AG20443 (cell line): Measurements from ENCODE around the gene S100A4.
"Not testable (repeated sequence)": the region's sequence is repeated elsewhere in the genome, so short reads cannot be mapped to it uniquely, and the experiment has no call there.

Source experiments
- DNase-seq: peaks from one replicate; pipeline ENCODE4 v3.0.0; 2012; ENCODE audit warnings: low spot score, mixed read lengths

S100A4 gene

DNA sequence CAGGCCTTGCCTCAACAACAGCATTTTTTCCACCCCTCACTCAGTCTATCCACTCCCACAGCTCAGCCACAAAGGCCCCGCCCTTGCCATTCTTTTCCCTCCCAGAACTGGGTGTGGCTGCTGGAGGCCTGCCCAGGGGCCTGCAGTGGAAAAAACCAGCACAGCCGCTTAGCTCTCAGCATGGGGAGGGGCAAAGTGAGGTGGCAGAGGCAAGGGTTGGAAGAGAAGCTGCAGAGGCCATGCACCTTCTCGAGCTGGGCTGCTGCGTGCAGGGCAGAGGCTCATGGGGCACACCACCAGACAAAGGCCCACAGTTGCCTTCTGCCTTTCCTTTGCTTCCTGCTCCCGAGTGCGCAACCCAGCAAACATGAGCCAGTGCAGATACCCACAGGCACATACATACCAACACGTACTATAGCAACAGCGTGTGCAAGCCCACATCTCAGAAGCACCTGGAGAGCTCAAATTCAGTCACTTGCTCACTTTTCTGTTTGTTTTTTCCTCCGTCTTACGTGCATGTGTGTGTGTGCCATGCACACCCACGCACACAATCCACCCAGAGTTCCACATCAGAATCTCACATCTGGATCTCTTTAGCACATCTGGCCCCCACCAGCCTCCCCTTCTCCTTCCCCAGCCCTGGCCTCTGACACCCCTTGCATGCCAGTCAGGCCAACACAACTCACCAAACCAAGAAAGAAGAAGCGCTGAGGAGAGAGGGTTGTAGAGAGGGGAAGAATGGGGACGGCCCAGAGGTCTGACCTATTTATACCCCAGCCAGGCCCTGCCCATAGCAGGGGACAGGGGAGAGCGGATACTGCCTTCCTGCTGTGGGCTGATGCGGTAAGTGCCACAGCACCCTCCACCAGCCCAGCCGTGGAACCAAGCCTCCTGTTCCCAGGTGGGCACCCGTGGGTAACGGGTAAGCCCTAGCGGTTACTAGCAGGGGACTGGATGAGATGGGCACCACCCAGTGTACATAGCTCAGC, at the start of gene S100A4:
Gene S100A4, minus strand, starts transcription at position 740 of the 989 bp plus-strand sequence. CDS start 1,012 bp downstream, outside the sequence.
- DNase-seq, result peak; percentile 93

DNA sequence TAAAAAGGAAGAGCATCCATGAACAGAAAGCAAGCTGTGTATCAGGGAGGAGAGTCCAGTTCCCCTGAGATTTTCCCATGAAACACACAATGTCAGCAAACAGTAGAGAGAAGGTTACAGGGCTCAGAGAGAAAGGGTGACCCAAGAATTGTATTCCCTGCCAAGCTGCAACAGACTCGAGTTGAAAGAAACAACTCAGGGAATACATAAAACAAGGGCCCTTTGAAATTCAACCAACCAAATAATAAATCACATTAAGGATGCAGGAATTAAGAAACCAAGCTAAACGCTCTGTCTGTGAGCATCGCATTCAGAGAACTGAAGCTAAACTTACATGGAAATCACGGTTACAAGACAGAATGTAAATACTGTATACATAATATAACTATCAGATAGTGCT, 47.1 kb upstream of the S100A4 start:
- DNase-seq, result no peak

DNA sequence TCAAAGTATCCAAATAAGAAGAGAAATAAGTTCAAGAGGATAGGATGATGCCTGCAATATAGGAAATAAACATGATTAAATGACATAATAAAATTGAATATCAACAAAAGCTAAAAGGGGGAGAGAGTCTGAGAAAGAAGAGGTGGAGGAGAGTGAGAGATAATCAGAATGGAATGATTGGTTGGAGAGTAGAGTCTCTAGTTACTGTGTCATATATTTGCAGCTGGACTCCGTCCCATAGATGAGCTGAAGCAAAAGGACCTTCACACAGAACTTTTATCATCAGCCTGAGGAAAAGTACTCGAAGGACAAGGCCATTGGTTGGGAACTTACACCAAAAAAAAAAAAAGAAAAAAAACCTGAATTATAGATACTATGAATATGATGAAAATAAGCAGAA, 42.9 kb upstream of the S100A4 start:
- no peak for DNase-seq

DNA sequence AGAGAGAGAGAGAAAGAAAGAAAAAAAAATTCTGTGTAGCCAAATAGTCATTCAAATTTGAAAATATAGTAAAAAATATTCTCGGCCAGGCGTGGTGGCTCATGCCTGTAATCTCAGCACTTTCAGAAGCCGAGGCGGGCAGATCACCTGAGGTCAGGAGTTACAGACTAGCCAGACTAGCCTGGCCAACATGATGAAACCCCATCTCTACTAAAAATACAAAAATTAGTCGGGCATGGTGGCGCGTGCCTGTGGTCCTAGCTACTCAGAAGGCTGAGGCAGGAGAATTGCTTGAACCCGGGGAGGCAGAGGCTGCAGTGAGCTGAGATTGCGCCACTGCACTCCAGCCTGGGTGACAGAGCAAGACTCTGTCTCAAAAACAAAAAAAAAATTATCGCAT, 42.4 kb upstream of the S100A4 start:
- not testable (repeated sequence) for DNase-seq

DNA sequence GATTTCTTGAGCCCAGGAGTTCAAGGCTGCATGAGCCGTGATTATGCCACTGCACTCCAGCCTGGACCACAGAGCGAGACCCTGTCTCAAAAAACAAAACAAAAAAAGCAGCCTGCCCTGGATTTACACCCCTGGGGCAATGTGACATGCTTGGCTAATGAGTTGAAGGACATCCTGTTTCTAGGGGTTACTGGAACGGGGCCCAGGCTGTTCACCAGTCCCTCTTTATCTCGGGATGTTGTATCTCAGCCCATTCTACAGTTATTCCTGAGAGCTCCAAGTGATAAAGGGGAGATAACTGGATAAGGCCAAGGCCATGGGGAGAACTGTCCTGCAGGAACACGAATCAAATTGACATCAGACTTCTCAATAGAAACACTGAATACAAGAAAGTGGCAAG, 41.7 kb upstream of the S100A4 start:
- no peak for DNase-seq

DNA sequence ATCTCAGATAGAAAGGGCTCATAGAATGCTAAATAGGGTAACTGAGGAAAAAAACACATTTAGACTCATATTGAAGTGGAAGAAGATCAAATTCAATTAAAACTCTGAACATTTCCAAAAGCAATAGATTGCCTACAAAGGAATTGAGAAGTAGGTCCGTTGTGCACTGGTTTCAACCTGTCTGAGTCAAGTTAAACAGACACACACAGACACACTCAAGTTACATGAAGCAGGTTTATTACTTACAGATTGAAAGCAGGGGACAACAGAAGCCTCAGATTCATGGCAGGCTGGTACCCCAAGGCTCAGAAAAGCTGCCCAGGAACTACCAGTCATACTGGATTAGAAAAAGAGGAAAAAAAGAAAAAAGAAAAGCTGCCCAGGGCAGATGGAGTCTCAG, 40.7 kb upstream of the S100A4 start:
- DNase-seq, result no peak

DNA sequence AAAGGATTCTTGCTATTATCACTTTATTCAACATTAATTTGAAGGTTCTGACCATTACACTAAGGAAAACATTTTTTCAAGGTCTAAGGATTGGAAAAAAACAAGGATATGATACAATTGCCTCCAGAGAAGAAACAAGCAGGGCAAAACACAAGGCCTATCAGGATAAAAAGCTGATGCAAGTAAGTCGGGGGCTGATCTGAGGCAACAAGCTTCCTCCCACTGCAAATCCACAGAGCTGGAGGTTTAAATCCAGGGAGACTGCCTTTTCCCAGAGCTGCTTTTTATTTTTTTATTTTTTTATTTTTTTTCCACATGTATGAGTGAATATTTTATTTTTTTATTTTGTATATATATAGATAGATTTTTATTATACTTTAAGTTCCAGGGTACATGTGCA, 39.4 kb upstream of the S100A4 start:
- no peak for DNase-seq

DNA sequence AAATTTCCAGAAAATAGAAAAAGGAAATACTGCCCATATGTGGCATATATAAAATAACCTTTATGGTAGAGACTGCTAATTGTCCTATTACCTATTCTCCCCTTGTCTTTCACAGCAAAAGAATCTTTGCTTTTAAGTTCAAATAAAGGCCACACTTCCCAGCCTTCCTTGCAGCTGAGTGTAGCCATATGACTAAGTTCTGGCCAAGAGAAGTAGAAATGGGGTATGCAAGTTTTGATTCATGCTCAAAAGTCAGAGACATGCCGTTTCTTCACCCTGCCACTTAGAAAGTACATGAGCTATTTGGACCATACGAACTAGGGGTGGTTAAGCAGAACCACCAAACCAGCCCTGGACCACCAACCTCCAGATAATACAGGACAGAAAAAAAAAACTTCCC, 38.4 kb upstream of the S100A4 start:
- no peak for DNase-seq

DNA sequence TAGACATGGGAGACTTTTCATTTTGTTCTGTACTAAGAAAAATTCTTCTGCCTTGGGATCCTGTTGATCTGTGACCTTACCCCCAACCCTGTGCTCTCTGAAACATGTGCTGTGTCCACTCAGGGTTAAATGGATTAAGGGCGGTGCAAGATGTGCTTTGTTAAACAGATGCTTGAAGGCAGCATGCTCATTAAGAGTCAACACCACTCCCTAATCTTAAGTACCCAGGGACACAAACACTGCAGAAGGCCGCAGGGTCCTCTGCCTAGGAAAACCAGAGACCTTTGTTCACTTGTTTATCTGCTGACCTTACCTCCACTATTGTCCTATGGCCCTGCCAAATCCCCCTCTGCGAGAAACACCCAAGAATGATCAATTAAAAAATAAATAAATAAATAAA, 37.9 kb upstream of the S100A4 start:
- DNase-seq, result not testable (repeated sequence)

DNA sequence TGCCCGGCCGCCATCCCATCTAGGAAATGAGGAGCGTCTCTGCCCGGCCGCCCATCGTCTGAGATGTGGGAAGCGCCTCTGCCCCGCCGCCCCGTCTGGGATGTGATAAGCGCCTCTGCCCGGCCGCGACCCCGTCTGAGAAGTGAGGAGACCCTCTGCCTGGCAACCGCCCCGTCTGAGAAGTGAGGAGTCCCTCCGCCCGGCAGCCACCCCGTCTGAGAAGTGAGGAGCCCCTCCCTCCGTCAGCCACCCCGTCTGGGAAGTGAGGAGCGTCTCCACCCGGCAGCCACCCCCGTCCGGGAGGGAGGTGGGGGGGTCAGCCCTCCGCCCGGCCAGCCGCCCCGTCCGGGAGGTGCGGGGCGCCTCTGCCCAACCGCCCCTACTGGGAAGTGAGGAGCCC, 37.2 kb upstream of the S100A4 start:
- DNase-seq, result not testable (repeated sequence)

DNA sequence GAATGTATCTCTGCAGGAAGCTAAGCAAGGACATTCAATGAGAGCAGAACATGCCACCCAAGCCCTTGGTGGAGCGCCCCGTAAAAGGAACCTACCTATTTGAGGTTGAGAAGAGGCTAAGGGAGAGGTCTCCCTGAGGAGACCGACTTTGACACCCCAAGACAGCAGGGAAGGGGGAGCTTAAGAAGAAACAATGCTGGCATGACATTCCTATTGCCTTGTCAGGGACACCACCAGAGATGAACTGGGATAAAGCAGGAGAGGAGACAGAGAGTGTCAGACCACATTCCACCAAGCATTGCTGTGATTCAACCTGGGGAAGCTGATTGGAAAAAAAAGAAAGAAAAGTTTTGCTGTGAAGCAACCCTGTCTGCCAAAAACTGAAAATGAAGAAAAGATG, 33.3 kb upstream of the S100A4 start:
- peak; percentile 34 for DNase-seq

DNA sequence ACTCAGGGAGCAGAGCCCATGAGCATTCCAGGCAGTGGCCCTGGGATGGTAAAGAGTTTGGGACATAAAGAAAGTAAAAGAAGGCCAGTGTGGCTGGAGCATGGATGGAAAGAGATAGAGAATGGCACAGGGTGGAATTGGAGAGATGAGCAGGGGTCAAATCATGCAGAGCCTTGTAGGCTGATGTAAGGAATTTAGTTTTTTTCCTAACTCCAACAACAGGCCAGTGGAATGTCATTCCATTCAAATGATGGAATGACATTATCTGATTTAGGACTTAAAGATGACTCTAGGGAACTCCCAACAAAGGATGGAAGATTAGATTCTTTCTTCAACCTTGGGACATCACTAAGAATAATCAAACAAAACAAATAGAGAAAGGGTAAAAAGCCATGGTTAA, 32.9 kb upstream of the S100A4 start:
- DNase-seq, result peak; percentile 36

DNA sequence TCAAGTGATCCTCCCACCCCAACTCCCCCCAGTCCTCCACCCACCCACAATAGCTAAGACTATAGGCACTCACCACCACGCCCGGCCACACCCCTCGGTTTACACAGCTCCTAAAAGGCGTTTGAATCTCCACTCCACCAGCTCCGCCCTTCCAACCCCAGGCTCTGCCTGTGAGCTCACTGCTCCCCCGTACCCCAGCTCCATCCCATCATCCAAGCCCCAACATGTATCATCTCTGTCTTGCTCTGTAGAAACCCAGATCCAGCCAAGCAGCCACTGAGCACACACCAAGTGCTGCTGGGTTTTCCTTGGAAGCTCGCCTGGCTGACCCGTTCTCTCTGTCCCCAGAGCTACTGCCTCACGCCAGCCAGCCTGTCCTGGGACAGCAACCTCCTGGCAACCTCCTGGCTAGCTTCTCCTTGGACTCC, 32.0 kb upstream of the S100A4 start:
- DNase-seq, result no peak

DNA sequence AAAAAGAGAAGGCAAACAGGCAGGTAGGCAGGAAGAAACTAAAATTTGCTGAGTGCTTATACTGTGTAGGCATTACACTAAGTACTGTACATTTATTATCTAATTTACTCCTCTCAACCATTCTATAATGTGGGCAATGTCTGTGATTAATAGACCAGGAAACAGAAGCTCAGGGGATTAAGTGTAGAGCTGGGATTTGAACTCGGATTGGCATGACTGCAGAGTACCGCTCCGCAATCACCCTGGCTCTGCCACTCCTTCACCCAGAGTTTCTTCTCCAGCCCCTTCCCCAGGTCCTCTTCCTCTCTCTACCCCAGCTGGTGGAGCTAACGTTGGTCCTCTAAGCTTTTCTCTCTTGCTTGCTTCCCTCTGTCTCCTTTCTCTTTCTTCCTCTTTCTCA, 31.5 kb upstream of the S100A4 start:
- DNase-seq, result no peak

DNA sequence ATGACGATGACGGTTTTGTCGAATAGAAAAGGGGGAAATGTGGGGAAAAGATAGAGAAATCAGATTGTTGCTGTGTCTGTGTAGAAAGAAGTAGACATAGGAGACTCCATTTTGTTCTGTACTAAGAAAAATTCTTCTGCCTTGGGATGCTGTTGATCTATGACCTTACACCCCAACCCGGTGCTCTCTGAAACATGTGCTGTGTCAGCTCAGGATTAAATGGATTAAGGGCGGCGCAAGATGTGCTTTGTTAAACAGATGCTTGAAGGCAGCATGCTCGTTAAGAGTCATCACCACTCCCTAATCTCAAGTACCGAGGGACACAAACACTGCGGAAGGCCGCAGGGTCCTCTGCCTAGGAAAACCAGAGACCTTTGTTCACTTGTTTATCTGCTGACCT, 29.9 kb upstream of the S100A4 start:
- not testable (repeated sequence) for DNase-seq

DNA sequence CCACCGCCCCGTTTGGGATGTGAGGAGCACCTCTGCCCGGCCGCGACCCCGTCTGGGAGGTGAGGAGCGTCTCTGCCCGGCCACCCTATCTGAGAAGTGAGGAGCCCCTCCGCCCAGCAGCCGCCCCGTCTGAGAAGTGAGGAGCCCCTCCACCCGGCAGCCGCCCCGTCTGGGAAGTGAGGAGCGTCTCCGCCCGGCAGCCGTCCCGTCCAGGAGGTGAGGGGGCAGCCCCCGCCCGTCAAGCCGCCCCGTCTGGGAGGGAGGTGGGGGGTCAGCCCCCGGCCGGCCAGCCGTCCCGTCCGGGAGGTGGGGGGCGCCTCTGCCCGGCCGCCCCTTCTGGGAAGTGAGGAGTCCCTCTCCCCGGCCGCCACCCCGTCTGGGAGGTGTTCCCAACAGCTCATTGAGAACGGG, 29.5 kb upstream of the S100A4 start:
- not testable (repeated sequence) for DNase-seq

DNA sequence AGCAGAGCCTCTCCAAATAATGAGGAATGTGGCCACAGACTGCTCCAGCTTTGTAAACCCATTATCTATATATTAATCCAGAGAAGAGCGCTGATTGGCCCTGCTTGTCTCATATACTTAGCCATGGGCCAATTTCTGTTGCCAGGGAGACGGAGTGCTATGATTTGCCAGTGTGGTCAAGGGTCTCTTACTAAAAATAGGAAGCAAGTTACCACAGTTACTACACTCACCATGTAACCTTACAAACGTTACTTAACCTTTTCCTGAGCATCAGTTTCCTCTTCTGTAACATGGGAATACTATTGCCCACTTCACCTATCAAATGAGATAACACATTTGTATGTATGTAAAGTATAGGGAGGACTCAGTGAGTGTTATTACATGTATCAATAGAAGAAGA, 27.7 kb upstream of the S100A4 start:
- no peak for DNase-seq

DNA sequence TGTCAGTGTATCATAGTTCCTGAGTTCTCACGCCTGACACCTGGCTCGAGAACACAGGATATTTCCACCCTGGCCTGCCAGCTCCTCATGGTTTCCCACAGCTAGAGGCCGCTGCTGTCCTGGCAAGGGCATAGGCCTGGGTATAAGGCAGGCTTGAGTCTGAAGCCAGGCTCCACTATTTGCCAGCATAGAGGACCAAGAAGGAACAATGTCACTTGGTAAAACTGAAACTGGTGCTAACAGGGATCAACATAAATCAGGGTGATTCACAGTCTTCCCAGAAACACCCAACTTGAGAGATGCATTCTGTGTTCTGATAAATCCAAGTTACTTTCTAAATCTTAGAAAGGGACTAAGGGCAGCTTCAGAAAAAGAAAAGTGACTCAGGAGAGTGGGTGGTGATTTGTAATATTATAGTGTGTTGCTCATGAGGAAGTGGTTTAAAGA, 27.0 kb upstream of the S100A4 start:
- peak; percentile 85 for DNase-seq

DNA sequence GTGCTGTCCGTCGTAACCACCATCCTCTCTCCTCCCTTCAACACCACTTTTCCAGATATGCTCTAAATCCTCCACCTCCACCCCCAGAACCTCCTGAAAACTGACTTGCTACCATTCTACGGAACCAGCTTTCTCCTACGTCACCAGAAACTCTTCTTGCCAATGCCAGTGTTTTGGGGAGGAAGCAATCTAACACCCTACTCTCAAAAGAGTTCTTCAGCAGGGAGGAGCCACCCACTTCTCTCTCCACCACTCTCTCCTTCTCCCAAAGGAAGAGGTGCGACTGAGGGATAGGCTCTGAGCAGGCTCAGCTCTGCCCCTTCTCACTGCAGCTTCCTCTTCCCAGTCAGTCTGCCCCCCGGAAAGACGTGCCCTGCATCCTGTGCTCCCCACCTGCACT, 26.1 kb upstream of the S100A4 start:
- no peak for DNase-seq

DNA sequence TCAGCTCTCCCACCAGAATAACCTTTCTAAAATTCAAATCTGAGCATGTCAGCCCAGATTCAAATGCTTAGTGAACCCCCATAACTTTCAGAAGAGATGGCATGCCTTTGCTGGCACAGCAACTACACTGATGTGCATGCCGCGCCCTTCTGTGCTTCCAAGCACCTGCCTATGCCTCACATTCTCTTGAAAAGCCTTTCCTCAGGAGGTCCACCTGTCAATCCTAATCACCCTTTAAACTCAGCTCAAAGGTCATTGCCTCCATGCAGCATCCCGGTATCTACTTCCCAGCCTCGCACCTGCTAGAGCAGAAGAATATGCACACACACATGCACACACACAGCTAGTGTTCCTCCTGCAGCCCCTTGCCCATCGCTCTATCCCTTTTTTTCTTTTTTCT, 25.3 kb upstream of the S100A4 start:
- no peak for DNase-seq

DNA sequence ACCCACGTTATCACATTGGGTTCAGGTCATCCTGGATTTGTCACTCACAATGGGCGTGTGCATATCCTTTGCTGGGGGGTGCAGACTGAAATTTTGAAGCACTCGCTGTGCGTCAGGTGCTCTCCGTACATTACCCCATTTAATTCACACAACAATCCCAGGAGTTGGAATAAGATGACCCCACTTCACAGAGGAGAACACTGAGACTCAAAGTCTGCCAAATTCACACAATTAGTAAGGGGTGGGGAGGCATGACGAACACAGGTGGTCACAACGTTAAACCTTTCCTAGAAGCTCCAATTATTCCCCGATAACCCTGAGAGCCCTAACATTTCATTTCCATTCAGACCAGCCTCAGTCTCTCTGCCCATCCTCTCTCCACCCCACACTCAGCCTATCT, 23.9 kb upstream of the S100A4 start:
- DNase-seq, result no peak

DNA sequence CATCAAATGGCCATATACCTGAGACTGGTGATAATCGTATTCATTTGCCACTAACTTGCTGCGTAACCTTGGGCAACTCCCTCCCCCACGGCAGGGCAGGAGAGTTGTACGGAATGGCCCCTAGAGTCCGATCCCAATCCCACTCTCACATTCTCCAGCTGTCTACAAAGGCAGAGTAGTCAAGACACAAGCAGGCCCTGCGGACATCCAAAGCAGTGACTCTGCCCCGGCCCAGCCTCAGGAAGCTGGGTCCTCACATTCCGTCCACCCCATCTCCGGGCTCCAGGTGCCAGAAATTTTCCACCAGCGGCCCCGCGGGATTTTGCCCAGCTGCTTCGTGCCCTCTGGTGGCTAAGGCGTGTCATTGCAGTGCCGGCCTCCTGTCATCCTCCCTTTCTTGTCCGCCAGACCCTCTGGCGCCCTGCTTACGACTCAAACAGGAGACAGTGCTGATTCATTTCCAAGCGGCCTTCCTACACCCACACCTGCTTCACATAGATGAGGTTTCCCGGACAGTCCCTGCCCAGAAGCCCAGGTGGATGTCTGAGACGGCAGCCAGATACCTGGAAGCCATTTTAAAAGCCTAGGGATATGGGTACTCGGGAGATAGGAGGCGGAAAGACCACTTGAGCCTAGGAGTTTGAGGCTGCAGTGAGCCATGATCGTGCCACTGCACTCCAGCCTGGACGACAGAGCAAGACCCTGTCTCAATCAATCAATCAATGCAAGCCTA, 22.9 kb upstream of the S100A4 start:
- DNase-seq, result peak; percentile 90
